ENCODE measurements around the gene MARCKSL1.

Gene MARCKSL1

GRCh38 chr1:32352831-32353383, 16.9 kb upstream of the MARCKSL1 start:
- Histone ChIP-seq H3K27ac (ENCODE audit: insufficient read depth, low read depth, low read length, poor library complexity, severe bottlenecking) (no peak overlapping the region), H3K27me3 (ENCODE audit: control insufficient read depth, insufficient read depth, low read length, poor library complexity, severe bottlenecking) (peaks cover 10% of the 10 kb centered on the region), H3K9me3 (ENCODE audit: control insufficient read depth, low read length) (peaks cover 4% of the 10 kb centered on the region), H3K4me3 (ENCODE audit: insufficient read depth, low read depth, low read length) (no peak overlapping the region), H3K36me3 (ENCODE audit: control insufficient read depth, insufficient read depth, low read length) (no peaks in the 10 kb centered on the region), H3K4me1 (ENCODE audit: control insufficient read depth, insufficient read depth, low read length) (peaks cover 11% of the 10 kb centered on the region)
- WGBS, 2 experiments = 87 to 88% methylated on average over 2 of the region's 2 CpGs

DNA sequence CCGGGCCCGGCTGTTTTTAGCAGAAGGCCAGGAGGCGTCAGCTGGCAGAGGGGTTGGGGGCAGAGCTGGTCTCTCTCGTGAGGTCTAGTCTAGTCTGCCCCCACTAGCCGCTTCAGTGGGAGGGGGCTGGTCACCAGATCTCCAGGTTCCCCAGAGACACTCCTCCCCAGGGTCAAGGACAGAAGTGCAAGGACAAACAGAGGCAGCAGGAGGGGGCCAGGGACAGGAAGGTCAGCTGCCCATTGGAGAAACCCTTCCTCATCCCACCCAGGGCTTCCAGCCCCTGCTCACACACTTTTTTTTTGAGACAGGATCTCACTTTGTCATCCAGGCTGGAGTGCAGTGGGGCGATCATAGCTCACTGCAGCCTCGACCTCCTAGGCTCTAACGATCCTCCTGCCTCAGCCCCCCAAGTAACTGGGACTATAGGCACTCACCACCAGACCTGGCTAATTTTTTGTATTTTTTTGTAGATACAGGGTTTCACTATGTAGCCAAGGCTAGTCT, 16.3 kb upstream of the MARCKSL1 start:
- Histone ChIP-seq H3K36me3 (ENCODE audit: control insufficient read depth, insufficient read depth, low read length) (no peaks in the 10 kb centered on the region), H3K4me3 (ENCODE audit: insufficient read depth, low read depth, low read length) (peak overlapping the region; percentile 69), H3K27ac (ENCODE audit: insufficient read depth, low read depth, low read length, poor library complexity, severe bottlenecking) (no peak overlapping the region), H3K4me1 (ENCODE audit: control insufficient read depth, insufficient read depth, low read length) (peaks cover 11% of the 10 kb centered on the region), H3K27me3 (ENCODE audit: control insufficient read depth, insufficient read depth, low read length, poor library complexity, severe bottlenecking) (peaks cover 10% of the 10 kb centered on the region), H3K9me3 (ENCODE audit: control insufficient read depth, low read length) (peaks cover 4% of the 10 kb centered on the region)
- 60 to 64% methylated on average over 8 of the region's 8 CpGs for WGBS, 2 experiments

DNA sequence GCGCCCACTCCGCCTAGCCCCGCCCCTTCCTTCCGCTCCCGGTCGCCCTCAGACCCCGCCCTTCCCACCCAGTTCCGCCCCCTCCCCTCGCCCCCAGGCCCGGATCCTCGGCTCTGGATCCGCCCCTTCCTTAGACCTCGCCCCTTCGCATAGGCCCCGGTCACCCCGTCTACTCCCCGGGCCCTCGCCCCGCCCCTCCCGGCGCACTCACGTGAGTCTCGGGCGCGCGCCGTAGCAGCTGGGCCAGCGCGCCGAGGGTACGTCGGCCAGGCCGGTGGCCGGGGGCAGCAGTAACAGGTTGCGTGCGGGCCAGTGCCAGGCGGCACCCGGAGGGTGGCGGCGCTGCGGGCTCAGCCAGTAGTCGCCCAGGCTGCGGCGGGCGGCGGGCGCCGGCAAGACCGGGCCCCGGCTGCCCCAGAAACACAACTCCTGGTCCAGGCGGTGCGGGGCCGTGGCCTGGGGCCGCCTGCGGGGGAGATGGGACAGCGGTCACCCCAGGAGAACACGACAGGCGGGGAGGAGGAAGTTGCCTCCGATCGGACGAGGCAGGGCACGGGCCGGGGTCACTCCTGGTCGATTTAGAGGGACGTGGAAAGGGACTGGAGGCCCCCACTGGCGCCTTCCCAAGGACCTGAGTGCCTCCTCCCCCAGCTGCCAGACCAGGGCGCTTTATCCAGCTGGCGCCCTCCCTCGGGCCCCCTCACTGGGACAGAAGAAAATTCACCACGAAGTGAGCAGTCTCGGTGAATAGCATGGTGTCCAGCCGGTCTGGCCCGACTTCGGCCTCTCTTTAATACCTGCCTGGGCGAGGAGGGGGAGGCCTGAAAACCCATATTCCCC, 15.6 kb upstream of the MARCKSL1 start:
- H3K4me3 ChIP-seq (ENCODE audit: insufficient read depth, low read depth, low read length) = peak overlapping the region; percentile 69
- WGBS, 2 experiments = 2 to 3% methylated on average over 74 to 75 of the region's 75 CpGs
- no peaks in the 10 kb centered on the region for H3K36me3 ChIP-seq (ENCODE audit: control insufficient read depth, insufficient read depth, low read length)
- peaks cover 4% of the 10 kb centered on the region for H3K9me3 ChIP-seq (ENCODE audit: control insufficient read depth, low read length)
- peaks cover 10% of the 10 kb centered on the region for H3K27me3 ChIP-seq (ENCODE audit: control insufficient read depth, insufficient read depth, low read length, poor library complexity, severe bottlenecking)
- peak overlapping the region; percentile 77 for H3K27ac ChIP-seq (ENCODE audit: insufficient read depth, low read depth, low read length, poor library complexity, severe bottlenecking)
- peaks cover 11% of the 10 kb centered on the region for H3K4me1 ChIP-seq (ENCODE audit: control insufficient read depth, insufficient read depth, low read length)

GRCh38 chr1:32350785-32351398, 14.9 kb upstream of the MARCKSL1 start:
- Histone ChIP-seq H3K4me3 (ENCODE audit: insufficient read depth, low read depth, low read length) (peak overlapping the region; percentile 69), H3K36me3 (ENCODE audit: control insufficient read depth, insufficient read depth, low read length) (no peaks in the 10 kb centered on the region), H3K9me3 (ENCODE audit: control insufficient read depth, low read length) (peaks cover 4% of the 10 kb centered on the region), H3K27me3 (ENCODE audit: control insufficient read depth, insufficient read depth, low read length, poor library complexity, severe bottlenecking) (peaks cover 10% of the 10 kb centered on the region), H3K27ac (ENCODE audit: insufficient read depth, low read depth, low read length, poor library complexity, severe bottlenecking) (peak overlapping the region; percentile 55), H3K4me1 (ENCODE audit: control insufficient read depth, insufficient read depth, low read length) (peaks cover 11% of the 10 kb centered on the region)
- 19 to 20% methylated on average over 28 of the region's 28 CpGs for WGBS, 2 experiments

DNA sequence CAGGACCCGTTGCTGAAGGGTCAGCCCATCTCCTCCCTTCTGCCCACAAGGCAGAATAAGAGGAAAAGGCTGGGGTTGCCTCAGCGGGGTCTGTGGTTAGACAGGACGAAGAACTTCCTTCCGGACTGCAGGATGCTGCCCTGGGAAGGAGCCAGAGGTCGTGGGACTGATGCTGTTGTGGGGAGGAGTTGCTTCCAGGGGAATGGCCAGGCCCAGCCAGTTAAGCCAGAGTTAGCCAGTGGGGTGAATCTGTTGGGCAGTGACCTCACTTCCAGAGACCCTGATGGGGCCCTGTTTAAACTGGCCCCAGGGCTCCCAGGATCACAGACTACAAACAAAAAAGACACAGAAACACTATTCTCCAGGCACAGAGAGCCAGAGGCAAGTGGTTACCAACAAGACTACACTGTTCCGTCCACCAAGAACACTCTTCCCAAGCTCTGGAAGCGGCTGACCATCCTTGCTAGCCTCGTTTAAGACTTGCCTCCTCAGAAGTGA, 13.2 kb upstream of the MARCKSL1 start:
- H3K27me3 ChIP-seq (ENCODE audit: control insufficient read depth, insufficient read depth, low read length, poor library complexity, severe bottlenecking) = peaks cover 10% of the 10 kb centered on the region

GRCh38 chr1:32346532-32347157, 10.6 kb upstream of the MARCKSL1 start:
- Histone ChIP-seq H3K4me3 (ENCODE audit: insufficient read depth, low read depth, low read length) (no peak overlapping the region), H3K9me3 (ENCODE audit: control insufficient read depth, low read length) (peaks cover 4% of the 10 kb centered on the region), H3K4me1 (ENCODE audit: control insufficient read depth, insufficient read depth, low read length) (no peaks in the 10 kb centered on the region), H3K36me3 (ENCODE audit: control insufficient read depth, insufficient read depth, low read length) (no peaks in the 10 kb centered on the region), H3K27ac (ENCODE audit: insufficient read depth, low read depth, low read length, poor library complexity, severe bottlenecking) (no peak overlapping the region), H3K27me3 (ENCODE audit: control insufficient read depth, insufficient read depth, low read length, poor library complexity, severe bottlenecking) (peaks cover 10% of the 10 kb centered on the region)
- WGBS, 2 experiments = 86 to 88% methylated on average over 9 of the region's 9 CpGs

More for the DNA sequence above, 13.2 kb upstream of the MARCKSL1 start:
- Histone ChIP-seq H3K4me3 (ENCODE audit: insufficient read depth, low read depth, low read length) (no peak overlapping the region), H3K4me1 (ENCODE audit: control insufficient read depth, insufficient read depth, low read length) (peaks cover 11% of the 10 kb centered on the region), H3K36me3 (ENCODE audit: control insufficient read depth, insufficient read depth, low read length) (no peaks in the 10 kb centered on the region), H3K27ac (ENCODE audit: insufficient read depth, low read depth, low read length, poor library complexity, severe bottlenecking) (no peak overlapping the region), H3K9me3 (ENCODE audit: control insufficient read depth, low read length) (peaks cover 4% of the 10 kb centered on the region)
- 82 to 84% methylated on average over 8 of the region's 8 CpGs for WGBS, 2 experiments

DNA sequence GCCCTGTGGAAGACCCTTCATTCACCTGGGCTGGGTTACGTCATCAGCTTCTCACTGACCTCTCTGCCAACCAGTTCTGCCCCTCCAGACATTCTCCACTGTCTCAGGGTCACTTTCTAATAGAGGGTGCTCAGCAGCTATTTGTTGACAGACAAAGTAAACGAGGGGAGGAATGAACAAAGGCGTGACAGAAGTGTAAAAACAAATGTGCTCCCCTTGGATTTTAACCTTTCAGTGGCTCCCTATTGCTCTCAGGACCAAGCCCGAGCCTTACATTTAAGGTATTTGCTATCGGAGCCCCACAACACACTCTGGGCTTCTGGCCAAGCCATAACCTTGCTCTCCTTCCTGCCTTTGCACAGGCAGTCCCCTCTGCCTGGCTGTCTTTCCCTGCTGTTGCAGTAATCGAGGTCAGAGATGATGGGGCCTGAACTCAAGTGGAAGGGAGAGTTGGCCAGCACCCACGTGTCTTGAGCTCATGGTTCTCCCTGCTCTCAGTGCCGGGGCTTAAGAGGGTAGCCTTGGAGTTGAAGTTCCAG, 9.3 kb upstream of the MARCKSL1 start:
- Histone ChIP-seq H3K9me3 (ENCODE audit: control insufficient read depth, low read length) (no peaks in the 10 kb centered on the region), H3K4me3 (ENCODE audit: insufficient read depth, low read depth, low read length) (no peak overlapping the region), H3K27ac (ENCODE audit: insufficient read depth, low read depth, low read length, poor library complexity, severe bottlenecking) (no peak overlapping the region), H3K4me1 (ENCODE audit: control insufficient read depth, insufficient read depth, low read length) (no peaks in the 10 kb centered on the region), H3K36me3 (ENCODE audit: control insufficient read depth, insufficient read depth, low read length) (no peaks in the 10 kb centered on the region), H3K27me3 (ENCODE audit: control insufficient read depth, insufficient read depth, low read length, poor library complexity, severe bottlenecking) (peaks cover 7% of the 10 kb centered on the region)
- WGBS, 2 experiments = 87 to 88% methylated on average over 8 of the region's 8 CpGs

GRCh38 chr1:32342704-32343103, 6.7 kb upstream of the MARCKSL1 start:
- 93 to 96% methylated on average over 10 of the region's 10 CpGs for WGBS, 2 experiments
- H3K4me3 ChIP-seq (ENCODE audit: insufficient read depth, low read depth, low read length) = no peak overlapping the region
- H3K4me1 ChIP-seq (ENCODE audit: control insufficient read depth, insufficient read depth, low read length) = peaks cover 14% of the 10 kb centered on the region
- no peaks in the 10 kb centered on the region for H3K27me3 ChIP-seq (ENCODE audit: control insufficient read depth, insufficient read depth, low read length, poor library complexity, severe bottlenecking)
- no peaks in the 10 kb centered on the region for H3K36me3 ChIP-seq (ENCODE audit: control insufficient read depth, insufficient read depth, low read length)
- no peak overlapping the region for H3K27ac ChIP-seq (ENCODE audit: insufficient read depth, low read depth, low read length, poor library complexity, severe bottlenecking)
- no peaks in the 10 kb centered on the region for H3K9me3 ChIP-seq (ENCODE audit: control insufficient read depth, low read length)

DNA sequence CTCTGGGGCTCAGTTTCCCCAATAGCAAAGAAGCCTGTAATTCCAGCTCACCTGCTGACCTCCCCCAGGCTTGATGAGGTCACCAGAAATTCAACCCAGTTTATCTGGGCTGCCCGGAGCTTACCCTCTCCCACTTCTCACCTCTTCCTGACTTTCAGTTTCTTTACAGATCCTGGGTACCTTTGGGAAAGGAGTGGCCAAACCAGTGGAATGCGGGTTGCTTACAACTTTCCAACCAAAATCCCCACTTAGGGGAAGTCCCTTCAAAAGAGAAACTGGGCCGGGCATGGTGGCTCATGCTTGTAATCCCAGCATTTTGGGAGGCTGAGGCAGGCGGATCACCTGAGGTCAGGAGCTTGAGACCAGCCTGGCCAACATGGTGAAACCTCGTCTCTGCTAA, 5.9 kb upstream of the MARCKSL1 start:
- Histone ChIP-seq H3K4me3 (ENCODE audit: insufficient read depth, low read depth, low read length) (no peak overlapping the region), H3K27ac (ENCODE audit: insufficient read depth, low read depth, low read length, poor library complexity, severe bottlenecking) (no peak overlapping the region), H3K9me3 (ENCODE audit: control insufficient read depth, low read length) (no peaks in the 10 kb centered on the region), H3K36me3 (ENCODE audit: control insufficient read depth, insufficient read depth, low read length) (no peaks in the 10 kb centered on the region), H3K27me3 (ENCODE audit: control insufficient read depth, insufficient read depth, low read length, poor library complexity, severe bottlenecking) (no peaks in the 10 kb centered on the region), H3K4me1 (ENCODE audit: control insufficient read depth, insufficient read depth, low read length) (peaks cover 21% of the 10 kb centered on the region)
- WGBS, 2 experiments = 82 to 84% methylated on average over 5 of the region's 5 CpGs

Measured in ectodermal cell (in vitro differentiated cells).